Fibroblast of lung (primary cell): ENCODE data around the gene CDC6. TPM values are rescaled to one million over a fixed set of nuclear protein-coding genes. Genes with fewer than 3 reads are reported as not detected.

Experiments
- DNase-seq, 2 donors: peaks; one replicate each; pipeline versions ENCODE4 v3.0.0 to v3.0.0-alpha.2; 2010; ENCODE audit warnings: low read depth in 2 of 2
- H2AFZ ChIP-seq: 2 replicates; pipeline ENCODE4 v1.5.1; 2012; ENCODE audit warnings: low read length, control low read depth, inconsistent platforms
- H3K27ac ChIP-seq: 2 replicates; pipeline ENCODE4 v1.5.1; 2011; ENCODE audit warnings: low read length, control low read depth; ENCODE audit not compliant: insufficient read depth
- H3K27me3 ChIP-seq: 2 replicates; pipeline ENCODE4 v1.5.1; 2011; ENCODE audit warnings: mild to moderate bottlenecking, low read length; ENCODE audit not compliant: control insufficient read depth, insufficient read depth
- H3K36me3 ChIP-seq: 2 replicates; pipeline ENCODE4 v1.5.1; 2011; ENCODE audit warnings: low read length; ENCODE audit not compliant: control insufficient read depth, insufficient read depth
- H3K4me1 ChIP-seq: 2 replicates; pipeline ENCODE4 v1.5.1; 2011; ENCODE audit warnings: low read length; ENCODE audit not compliant: control insufficient read depth, insufficient read depth; ENCODE audit errors: extremely low read depth
- H3K4me2 ChIP-seq: 2 replicates; pipeline ENCODE4 v1.5.1; 2011; ENCODE audit warnings: low read length, control low read depth; ENCODE audit not compliant: insufficient read depth; ENCODE audit errors: extremely low read depth
- H3K4me3 ChIP-seq, 4 experiments: fragments of 200-600 bp in 1 of 4; sonication (generic) in 1 of 4; replicated peaks in 1 of 4; 2 replicates each; pipeline ENCODE4 v1.5.1; 2011 to 2016; ENCODE audit warnings: low read length in 4 of 4, low read depth in 3 of 4, mild to moderate bottlenecking in 3 of 4, control low read depth in 2 of 4, inconsistent platforms in 1 of 4, mixed read lengths in 1 of 4; ENCODE audit not compliant: insufficient read depth in 1 of 4; ENCODE audit errors: control extremely low read depth in 1 of 4
- H3K79me2 ChIP-seq: 2 replicates; pipeline ENCODE4 v1.5.1; 2012; ENCODE audit warnings: mild to moderate bottlenecking, low read length, inconsistent platforms; ENCODE audit not compliant: control insufficient read depth, insufficient read depth
- H3K9ac ChIP-seq: 2 replicates; pipeline ENCODE4 v1.5.1; 2011; ENCODE audit warnings: mild to moderate bottlenecking, low read length, control low read depth; ENCODE audit not compliant: insufficient read depth
- H3K9me3 ChIP-seq: 2 replicates; pipeline ENCODE4 v1.5.1; 2012; ENCODE audit warnings: low read depth, low read length; ENCODE audit not compliant: control insufficient read depth, insufficient read depth
- H4K20me1 ChIP-seq: 2 replicates; pipeline ENCODE4 v1.5.1; 2011; ENCODE audit warnings: low read length; ENCODE audit not compliant: control insufficient read depth, insufficient read depth; ENCODE audit errors: extremely low read depth
- EZH2 ChIP-seq: IDR thresholded peaks from 2 replicates; pipeline ENCODE4 v1.5.1; 2012; ENCODE audit warnings: low read length, control low read depth, mild to moderate bottlenecking; ENCODE audit errors: missing control alignments
- polyA plus RNA-seq, 2 donors: library from polyadenylated mRNA; depleted of rRNA in 1 of 2; stranded (reverse) in 1 of 2; unstranded in 1 of 2; fragments of >200 nt; gene quantifications; 2 replicates each; pipeline ENCODE4 v1.2.1, GENCODE V29; 2011 to 2012; ENCODE audit warnings: missing spikeins in 1 of 2
- total RNA-seq: library from RNA; depleted of rRNA; stranded (reverse); fragments of >200 nt; gene quantifications from 2 replicates; pipeline ENCODE4 v1.2.1, GENCODE V29; 2014
- TF ChIP-seq, protein P1 (sequence below), 2 donors: IDR thresholded peaks in 1 of 2; conservative IDR thresholded peaks in 1 of 2; 1 replicate in 1 of 2; 2 replicates in 1 of 2; pipeline ENCODE4 v1.5.1; 2011 to 2012; ENCODE audit warnings: low read length in 2 of 2, control low read depth in 1 of 2, inconsistent platforms in 1 of 2, low read depth in 1 of 2, mild to moderate bottlenecking in 1 of 2

CDC6 gene
- total and polyA plus RNA-seq, 2 donors (not counting 1 experiment from before 2014, with no cell fraction given), result 4.5 to 16.3 TPM

DNA sequence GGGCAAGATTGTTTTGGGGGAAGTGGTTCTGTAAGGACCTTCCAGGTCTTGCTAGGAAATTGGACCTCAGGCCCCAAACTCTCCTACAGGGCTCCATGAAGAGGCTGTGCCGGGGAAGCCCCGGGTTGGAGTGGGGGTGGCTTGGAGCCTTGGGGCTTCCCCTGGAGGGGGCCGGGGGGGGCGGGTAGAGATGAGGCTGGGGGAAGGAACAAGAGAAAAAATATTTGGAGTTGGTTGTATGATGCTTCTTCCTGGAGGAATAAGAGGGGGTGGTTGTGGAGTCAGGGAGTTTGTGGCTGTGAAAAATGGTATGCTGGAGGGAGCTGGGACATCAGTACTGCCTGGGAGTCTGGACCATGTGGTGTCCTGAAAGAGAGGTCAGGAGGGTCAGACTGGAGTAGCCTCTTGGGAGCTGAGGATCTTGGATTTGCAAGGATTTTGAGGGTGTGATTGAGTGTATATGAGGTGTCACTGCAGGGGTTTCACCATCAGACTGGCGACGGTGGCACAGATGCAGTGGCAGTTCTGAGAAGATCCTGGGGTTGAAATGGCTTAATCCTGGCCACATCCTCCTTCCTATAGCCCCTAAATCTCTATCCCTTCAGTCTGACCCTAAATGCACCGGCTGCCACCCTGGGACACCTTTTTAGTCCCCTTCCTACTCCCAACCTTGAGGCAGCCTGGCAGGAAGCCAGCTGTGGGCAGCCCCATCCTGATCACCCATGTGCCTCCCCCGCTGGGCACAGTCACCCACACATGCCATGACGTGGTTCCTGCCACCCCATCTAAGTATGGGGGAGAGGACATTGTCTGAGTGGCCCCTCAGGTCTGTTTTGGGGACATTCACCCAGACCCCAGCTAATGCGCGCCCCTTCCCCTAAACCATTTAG lies 32.2 kb downstream of the CDC6 start:
- Histone ChIP-seq H3K27me3 (no peaks in the 10 kb centered on the region), H3K27ac (peak overlapping the region; percentile 95), H3K79me2 (peaks cover 60% of the 10 kb centered on the region), H2AFZ (no peak overlapping the region), H3K4me2 (peak overlapping the region; percentile 60), H3K4me1 (peaks cover 61% of the 10 kb centered on the region), H4K20me1 (no peaks in the 10 kb centered on the region), H3K9ac (no peak overlapping the region), H3K36me3 (no peaks in the 10 kb centered on the region), H3K4me3 (peak overlapping the region; percentile 77 to 99 (median 93)), H3K9me3 (no peaks in the 10 kb centered on the region)
- DNase-seq, result no peak
- TF ChIP-seq, protein P1, sequence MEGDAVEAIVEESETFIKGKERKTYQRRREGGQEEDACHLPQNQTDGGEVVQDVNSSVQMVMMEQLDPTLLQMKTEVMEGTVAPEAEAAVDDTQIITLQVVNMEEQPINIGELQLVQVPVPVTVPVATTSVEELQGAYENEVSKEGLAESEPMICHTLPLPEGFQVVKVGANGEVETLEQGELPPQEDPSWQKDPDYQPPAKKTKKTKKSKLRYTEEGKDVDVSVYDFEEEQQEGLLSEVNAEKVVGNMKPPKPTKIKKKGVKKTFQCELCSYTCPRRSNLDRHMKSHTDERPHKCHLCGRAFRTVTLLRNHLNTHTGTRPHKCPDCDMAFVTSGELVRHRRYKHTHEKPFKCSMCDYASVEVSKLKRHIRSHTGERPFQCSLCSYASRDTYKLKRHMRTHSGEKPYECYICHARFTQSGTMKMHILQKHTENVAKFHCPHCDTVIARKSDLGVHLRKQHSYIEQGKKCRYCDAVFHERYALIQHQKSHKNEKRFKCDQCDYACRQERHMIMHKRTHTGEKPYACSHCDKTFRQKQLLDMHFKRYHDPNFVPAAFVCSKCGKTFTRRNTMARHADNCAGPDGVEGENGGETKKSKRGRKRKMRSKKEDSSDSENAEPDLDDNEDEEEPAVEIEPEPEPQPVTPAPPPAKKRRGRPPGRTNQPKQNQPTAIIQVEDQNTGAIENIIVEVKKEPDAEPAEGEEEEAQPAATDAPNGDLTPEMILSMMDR (conservative IDR thresholded peaks at IDR 0.05 in 1 of 2, IDR thresholded peaks at IDR 0.05 in 1 of 2; ENCODE audit: low read depth in 1 of 2, low read length in 2 of 2), result no peak
- no peak for TF ChIP-seq EZH2

GRCh38 chr17:40320756-40321523 lies 33.3 kb downstream of the CDC6 start:
- Histone ChIP-seq H3K9me3 (no peaks in the 10 kb centered on the region), H3K36me3 (no peaks in the 10 kb centered on the region), H3K4me2 (peak overlapping the region; percentile 53), H3K4me3 (peak overlapping the region; percentile 13 to 99 (median 22)), H2AFZ (no peak overlapping the region), H3K27me3 (no peaks in the 10 kb centered on the region), H4K20me1 (no peaks in the 10 kb centered on the region), H3K4me1 (peaks cover 64% of the 10 kb centered on the region), H3K27ac (peak overlapping the region; percentile 95), H3K9ac (peak overlapping the region; percentile 71), H3K79me2 (peaks cover 66% of the 10 kb centered on the region)
- no peak for TF ChIP-seq EZH2
- TF ChIP-seq, protein P1 (conservative IDR thresholded peaks at IDR 0.05 in 1 of 2, IDR thresholded peaks at IDR 0.05 in 1 of 2; ENCODE audit: low read depth in 1 of 2, low read length in 2 of 2), result no peak
- DNase-seq, result no peak

- peak overlapping the region; percentile 11 to 99 (median 16) for H3K4me3 ChIP-seq
- peak overlapping the region; percentile 95 for H3K27ac ChIP-seq
- H3K9ac ChIP-seq, result peak overlapping the region; percentile 71
These were observed 33.8 kb downstream of the CDC6 start for GRCh38 chr17:40321524-40321929.

More at GRCh38 chr17:40321524-40321929, 33.8 kb downstream of the CDC6 start:
- no peaks in the 10 kb centered on the region for H3K27me3 ChIP-seq
- H3K4me2 ChIP-seq, result peak overlapping the region; percentile 53
- DNase-seq, result no peak
- no peaks in the 10 kb centered on the region for H4K20me1 ChIP-seq
- no peaks in the 10 kb centered on the region for H3K36me3 ChIP-seq
- TF ChIP-seq EZH2, result no peak
- TF ChIP-seq, protein P1 (conservative IDR thresholded peaks at IDR 0.05 in 1 of 2, IDR thresholded peaks at IDR 0.05 in 1 of 2; ENCODE audit: low read depth in 1 of 2, low read length in 2 of 2), result no peak
- H3K9me3 ChIP-seq, result no peaks in the 10 kb centered on the region
- no peak overlapping the region for H2AFZ ChIP-seq
- peaks cover 72% of the 10 kb centered on the region for H3K79me2 ChIP-seq
- H3K4me1 ChIP-seq, result peaks cover 64% of the 10 kb centered on the region
